Panc1 (cell line): ENCODE data around the gene MSI2. TPM values are rescaled to one million over a fixed set of nuclear protein-coding genes. Genes with fewer than 3 reads are reported as not detected.

Source experiments
- ATAC-seq: fragments of 200-7000 bp; cut with Tn5 transposase; 2 replicates; pipeline ENCODE4 v1.9.1; 2020; ENCODE audit warnings: mild to moderate bottlenecking, moderate library complexity
- BruUV-seq: library from RNA; stranded (reverse); fragments of 400-500 nt; replicated peaks from 2 replicates; lab custom pipeline; 2021; lab: Mats Ljungman, UMichigan
- CTCF ChIA-PET: fragments of 300-600 bp; sonication (Branson Sonifier 250); formaldehyde crosslinking; loops from one replicate; lab custom pipeline; 2022; ENCODE audit warnings: antibody characterized with exemption; lab: Charles Lee
- POLR2A ChIA-PET: fragments of 300-600 bp; sonication (Branson Sonifier 250); formaldehyde crosslinking; loops from one replicate; lab custom pipeline; 2022; ENCODE audit warnings: antibody characterized with exemption; lab: Charles Lee
- DNase-seq: peaks from one replicate; pipeline ENCODE4 v3.0.0-alpha.2; 2010; ENCODE audit warnings: low read depth, low spot score
- H3K27ac ChIP-seq: 2 replicates; pipeline ENCODE4 v1.5.1; 2011; ENCODE audit warnings: mild to moderate bottlenecking, low read length, inconsistent platforms
- H3K27me3 ChIP-seq: fragments of 200-500 bp; sonication (Bioruptor generic); 2 replicates; pipeline ENCODE4 v1.6.0; 2014; ENCODE audit warnings: low read length, inconsistent platforms; ENCODE audit not compliant: control insufficient read depth, insufficient read depth
- H3K36me3 ChIP-seq: fragments of 200-500 bp; sonication (Bioruptor generic); 2 replicates; pipeline ENCODE4 v1.5.1; 2014; ENCODE audit warnings: inconsistent platforms, mild to moderate bottlenecking, low read length, moderate library complexity; ENCODE audit not compliant: control insufficient read depth, insufficient read depth
- H3K4me1 ChIP-seq: 2 replicates; pipeline ENCODE4 v1.5.1; 2011; ENCODE audit warnings: inconsistent platforms, mild to moderate bottlenecking, low read length, moderate library complexity; ENCODE audit not compliant: control insufficient read depth, insufficient read depth
- H3K4me3 ChIP-seq, 2 experiments: 2 replicates each; pipeline ENCODE4 v1.5.1; 2011 to 2012; ENCODE audit warnings: low read depth in 2 of 2, low read length in 2 of 2, mild to moderate bottlenecking in 2 of 2, inconsistent platforms in 1 of 2, moderate library complexity in 1 of 2
- H3K9me3 ChIP-seq: fragments of 200-500 bp; sonication (Bioruptor generic); 2 replicates; pipeline ENCODE4 v1.5.1; 2014; ENCODE audit warnings: low read depth, mild to moderate bottlenecking, inconsistent platforms, low read length, moderate library complexity; ENCODE audit not compliant: control insufficient read depth, insufficient read depth
- CTCF ChIP-seq: fragments of 450-650 bp; IDR thresholded peaks from 2 replicates; pipeline ENCODE4 v1.5.1; 2017; ENCODE audit warnings: mild to moderate bottlenecking
- POLR2AphosphoS5 ChIP-seq: IDR thresholded peaks from 2 replicates; pipeline ENCODE4 v1.6.1; 2012; ENCODE audit warnings: mild to moderate bottlenecking, low read depth, low read length, moderate library complexity
- REST ChIP-seq, 2 experiments: IDR thresholded peaks; 2 replicates each; pipeline ENCODE4 v1.6.1; 2011 to 2012; ENCODE audit warnings: low read depth in 2 of 2, control low read depth in 1 of 2, low read length in 1 of 2, mild to moderate bottlenecking in 1 of 2, moderate library complexity in 1 of 2; ENCODE audit not compliant: insufficient read depth in 1 of 2
- SIN3A ChIP-seq: IDR thresholded peaks from 2 replicates; pipeline ENCODE4 v1.6.1; 2012; ENCODE audit warnings: low read depth, mild to moderate bottlenecking, low read length, moderate library complexity, borderline replicate concordance; ENCODE audit not compliant: insufficient read depth
- TCF7L2 ChIP-seq: IDR thresholded peaks from 2 replicates; pipeline ENCODE4 v1.6.1; 2011; ENCODE audit warnings: mild to moderate bottlenecking, low read depth, low read length, inconsistent platforms
- in situ Hi-C: cut with HindIII; loops from 2 replicates; pipeline ENCODE4 v1.10.0; 2016; ENCODE audit warnings: low sequenced_read_pairs, low pct_unique_long_range_greater_than_20kb
- intact Hi-C: fragments of 100-400 bp; cut with micrococcal nuclease; formaldehyde crosslinking; loops from one replicate; pipeline ENCODE4 v1.10.0; 2022; ENCODE audit not compliant: unreplicated experiment
- total RNA-seq: library from RNA; stranded (reverse); gene quantifications from one replicate; pipeline ENCODE4 v1.2.1, GENCODE V29; 2021; ENCODE audit not compliant: unreplicated experiment

The MSI2 gene
- total RNA-seq, 1 experiment from 2014 or later: 38.5 TPM

GRCh38 chr17:57340160-57340981, 84.0 kb downstream of the MSI2 start:
- POLR2A ChIA-PET: no interaction called here
- CTCF ChIA-PET: no interaction called here
- ATAC-seq (no peak), DNase-seq (no peak)
- no peak overlapping the region for H3K27ac ChIP-seq
- intact Hi-C loops: no loop called here
- H3K9me3 ChIP-seq: no peaks in the 10 kb centered on the region
- H3K36me3 ChIP-seq: no peaks in the 10 kb centered on the region
- in situ Hi-C loops: no loop called here
- no TSS peak for BruUV-seq
- no peaks in the 10 kb centered on the region for H3K27me3 ChIP-seq
- TF ChIP-seq REST (IDR thresholded peaks at IDR 0.05; ENCODE audit: insufficient read depth in 1 of 2, low read depth in 2 of 2, low read length in 1 of 2) (no peak), TCF7L2 (no peak), SIN3A (no peak), CTCF (no peak), POLR2AphosphoS5 (no peak)
- no peaks in the 10 kb centered on the region for H3K4me1 ChIP-seq
- no peak overlapping the region for H3K4me3 ChIP-seq

- Histone ChIP-seq H3K4me3 (no peak overlapping the region), H3K27ac (no peak overlapping the region), H3K4me1 (no peaks in the 10 kb centered on the region), H3K27me3 (no peaks in the 10 kb centered on the region), H3K9me3 (no peaks in the 10 kb centered on the region), H3K36me3 (no peaks in the 10 kb centered on the region)
- in situ Hi-C loops (no loop called here), intact Hi-C loops (no loop called here)
- DNase-seq (no peak), ATAC-seq (no peak)
- ChIA-PET CTCF (interaction anchor here (0.7 to 1.1 kb wide), 2 partner anchors 99 to 268 kb away, joined by 3 to 5 read pairs; no protein-coding TSS in a partner anchor), POLR2A (interaction anchor here (0.6 kb wide), 1 partner anchor 347 kb away, joined by 3 read pairs; no protein-coding TSS in a partner anchor)
- no peak for TF ChIP-seq REST (IDR thresholded peaks at IDR 0.05; ENCODE audit: insufficient read depth in 1 of 2, low read depth in 2 of 2, low read length in 1 of 2)
- no peak for TF ChIP-seq POLR2AphosphoS5
- TF ChIP-seq CTCF: no peak
- no peak for TF ChIP-seq TCF7L2
- TF ChIP-seq SIN3A: no peak
- BruUV-seq: no TSS peak
These were observed 85.6 kb downstream of the MSI2 start for GRCh38 chr17:57341611-57342540.
